ENCODE data around the gene CKAP4. TPM values are rescaled to one million over a fixed set of nuclear protein-coding genes. Genes with fewer than 3 reads are reported as not detected.

Gene CKAP4
- total and polyA plus RNA-seq, 2 of the 13 experiments (the other 11 are each of a cell fraction or from before 2014, with no cell fraction given) = 39.2 to 70.2 TPM

DNA sequence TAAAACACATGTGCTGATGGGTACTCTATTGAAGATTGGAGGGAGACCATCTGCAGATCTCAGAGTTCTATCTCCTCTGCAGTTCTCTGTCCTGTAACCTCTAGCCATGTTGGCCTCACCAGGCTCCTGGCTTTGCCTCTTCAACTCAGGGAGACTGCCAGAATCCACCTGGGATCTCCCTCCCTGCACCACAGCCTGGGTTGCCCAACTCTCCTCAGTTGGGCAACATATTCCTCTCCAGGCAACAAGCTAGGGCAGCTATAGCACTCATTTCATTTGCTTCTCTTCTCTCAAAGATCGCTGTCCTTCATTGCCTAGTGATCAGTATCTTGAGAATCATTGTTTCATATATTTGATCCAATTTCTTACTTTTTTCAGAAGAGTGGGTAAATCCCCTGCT lies 28.8 kb downstream of the CKAP4 start:
- no peak for FAIRE-seq
- H3K27me3 ChIP-seq (ENCODE audit: control insufficient read depth in 1 of 2, insufficient read depth in 2 of 2, low read length in 2 of 2) = peaks cover 0 to 3% of the 10 kb centered on the region in 2 experiments; a peak in 1 of 5 replicates
- no peaks in the 10 kb centered on the region for H3K4me1 ChIP-seq (ENCODE audit: insufficient read depth, low read length)
- no peak overlapping the region for H3K27ac ChIP-seq (ENCODE audit: extremely low read length, insufficient read depth, low read length)
- H3K9me3 ChIP-seq (ENCODE audit: low read length) = peaks cover 5% of the 10 kb centered on the region; the same call in 1 of the 2 replicates
- ChIA-PET POLR2A (no interaction called here), CTCF (ENCODE audit: low intra/inter-chr PET ratio, low total read pairs) (no interaction called here)
- no peaks in the 10 kb centered on the region for H3K79me2 ChIP-seq (ENCODE audit: insufficient read depth, low read length)
- WGBS (ENCODE audit: low lambda C conversion rate) = 48% methylated on average over 1 of the region's 1 CpG
- intact Hi-C loops (cut with micrococcal nuclease; ENCODE audit: unreplicated experiment) = no loop called here
- no TSS peak for BruUV-seq (replicated peaks)
- no peak overlapping the region for H3K4me2 ChIP-seq (ENCODE audit: low read depth, low read length)
- no peak overlapping the region for H2AFZ ChIP-seq (ENCODE audit: low read length)
- no peak overlapping the region for H3K4me3 ChIP-seq (replicated peaks in 1 of 3; ENCODE audit: insufficient read depth in 1 of 3, low read depth in 2 of 3, low read length in 3 of 3)
- no peak for ATAC-seq
- no peaks in the 10 kb centered on the region for H4K20me1 ChIP-seq (ENCODE audit: insufficient read depth, low read length)
- DNase-seq (ENCODE audit: low spot score) = no peak
- no peaks in the 10 kb centered on the region for H3K36me3 ChIP-seq (replicated peaks in 1 of 2; ENCODE audit: control insufficient read depth in 1 of 2, insufficient read depth in 2 of 2, low read length in 2 of 2)
- in situ Hi-C loops (cut with HindIII; ENCODE audit: extremely low pct_ligation_motif_present, low pct_unique_long_range_greater_than_20kb) = no loop called here
- TF ChIP-seq, protein P1, sequence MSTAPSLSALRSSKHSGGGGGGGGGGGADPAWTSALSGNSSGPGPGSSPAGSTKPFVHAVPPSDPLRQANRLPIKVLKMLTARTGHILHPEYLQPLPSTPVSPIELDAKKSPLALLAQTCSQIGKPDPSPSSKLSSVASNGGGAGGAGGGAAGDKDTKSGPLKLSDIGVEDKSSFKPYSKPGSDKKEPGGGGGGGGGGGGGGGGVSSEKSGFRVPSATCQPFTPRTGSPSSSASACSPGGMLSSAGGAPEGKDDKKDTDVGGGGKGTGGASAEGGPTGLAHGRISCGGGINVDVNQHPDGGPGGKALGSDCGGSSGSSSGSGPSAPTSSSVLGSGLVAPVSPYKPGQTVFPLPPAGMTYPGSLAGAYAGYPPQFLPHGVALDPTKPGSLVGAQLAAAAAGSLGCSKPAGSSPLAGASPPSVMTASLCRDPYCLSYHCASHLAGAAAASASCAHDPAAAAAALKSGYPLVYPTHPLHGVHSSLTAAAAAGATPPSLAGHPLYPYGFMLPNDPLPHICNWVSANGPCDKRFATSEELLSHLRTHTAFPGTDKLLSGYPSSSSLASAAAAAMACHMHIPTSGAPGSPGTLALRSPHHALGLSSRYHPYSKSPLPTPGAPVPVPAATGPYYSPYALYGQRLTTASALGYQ (CRISPR knock-in tag; IDR thresholded peaks at IDR 0.05) = no peak
- TF ChIP-seq CEBPB (IDR thresholded peaks at IDR 0.05; ENCODE audit: borderline replicate concordance, low read depth, low read length) = peak; percentile 67; the same call in 1 of the 2 replicates
- no peak overlapping the region for H3K9ac ChIP-seq (ENCODE audit: insufficient read depth, low read depth, low read length)

DNA sequence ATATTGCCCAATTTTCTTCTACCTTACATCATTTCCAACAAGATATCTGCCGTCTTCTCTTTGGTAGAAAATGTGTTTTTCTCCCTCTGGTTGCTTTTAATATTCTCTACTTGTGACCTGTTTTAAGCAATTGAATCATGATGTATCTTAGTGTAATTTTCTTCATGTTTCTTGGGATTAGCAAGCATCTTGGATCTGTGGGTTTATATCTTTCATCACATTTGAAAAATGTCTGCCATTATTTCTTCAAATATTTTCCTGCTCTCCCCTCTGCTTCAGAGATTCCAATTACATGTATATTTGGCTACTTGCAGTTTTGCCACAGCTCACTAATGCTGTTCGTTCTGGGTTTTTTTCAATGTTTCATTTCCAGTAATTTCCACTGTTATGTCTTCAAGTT lies 30.1 kb downstream of the CKAP4 start:
- 49% methylated on average over 2 of the region's 2 CpGs for WGBS (ENCODE audit: low lambda C conversion rate)
- POLR2A ChIA-PET = no interaction called here

More for the DNA sequence above, 30.1 kb downstream of the CKAP4 start:
- FAIRE-seq = no peak
- CTCF ChIA-PET (ENCODE audit: low intra/inter-chr PET ratio, low total read pairs) = no interaction called here
- H3K27ac ChIP-seq (ENCODE audit: extremely low read length, insufficient read depth, low read length) = no peak overlapping the region
- H3K9me3 ChIP-seq (ENCODE audit: low read length) = peaks cover 5% of the 10 kb centered on the region; the same call in 1 of the 2 replicates
- H3K4me2 ChIP-seq (ENCODE audit: low read depth, low read length) = no peak overlapping the region
- no peaks in the 10 kb centered on the region for H3K4me1 ChIP-seq (ENCODE audit: insufficient read depth, low read length)
- in situ Hi-C loops (cut with HindIII; ENCODE audit: extremely low pct_ligation_motif_present, low pct_unique_long_range_greater_than_20kb) = no loop called here
- H2AFZ ChIP-seq (ENCODE audit: low read length) = no peak overlapping the region
- no peaks in the 10 kb centered on the region for H3K79me2 ChIP-seq (ENCODE audit: insufficient read depth, low read length)
- no peak overlapping the region for H3K9ac ChIP-seq (ENCODE audit: insufficient read depth, low read depth, low read length)
- ATAC-seq = no peak
- TF ChIP-seq, protein P2, sequence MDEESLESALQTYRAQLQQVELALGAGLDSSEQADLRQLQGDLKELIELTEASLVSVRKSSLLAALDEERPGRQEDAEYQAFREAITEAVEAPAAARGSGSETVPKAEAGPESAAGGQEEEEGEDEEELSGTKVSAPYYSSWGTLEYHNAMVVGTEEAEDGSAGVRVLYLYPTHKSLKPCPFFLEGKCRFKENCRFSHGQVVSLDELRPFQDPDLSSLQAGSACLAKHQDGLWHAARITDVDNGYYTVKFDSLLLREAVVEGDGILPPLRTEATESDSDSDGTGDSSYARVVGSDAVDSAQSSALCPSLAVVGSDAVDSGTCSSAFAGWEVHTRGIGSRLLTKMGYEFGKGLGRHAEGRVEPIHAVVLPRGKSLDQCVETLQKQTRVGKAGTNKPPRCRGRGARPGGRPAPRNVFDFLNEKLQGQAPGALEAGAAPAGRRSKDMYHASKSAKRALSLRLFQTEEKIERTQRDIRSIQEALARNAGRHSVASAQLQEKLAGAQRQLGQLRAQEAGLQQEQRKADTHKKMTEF (CRISPR knock-in tag; IDR thresholded peaks at IDR 0.05) = no peak
- TF ChIP-seq U2AF1 (optimal IDR thresholded peaks at IDR 0.05; ENCODE audit: low read depth, low read length) (no peak), MXI1 (IDR thresholded peaks at IDR 0.05; ENCODE audit: borderline replicate concordance, low read depth, low read length) (no peak), TP53 (CRISPR knock-in tag; conservative IDR thresholded peaks at IDR 0.05) (no peak), NR2C2 (CRISPR knock-in tag; IDR thresholded peaks at IDR 0.05; ENCODE audit: borderline replicate concordance) (no peak), MEF2D (CRISPR knock-in tag; IDR thresholded peaks at IDR 0.05) (no peak), ZNF619 (CRISPR knock-in tag; IDR thresholded peaks at IDR 0.05) (no peak)
- BruUV-seq (replicated peaks) = no TSS peak
- no peaks in the 10 kb centered on the region for H4K20me1 ChIP-seq (ENCODE audit: insufficient read depth, low read length)
- H3K27me3 ChIP-seq (ENCODE audit: control insufficient read depth in 1 of 2, insufficient read depth in 2 of 2, low read length in 2 of 2) = peaks cover 0 to 3% of the 10 kb centered on the region in 2 experiments; a peak in 1 of 5 replicates
- no peak for DNase-seq (ENCODE audit: low spot score)
- H3K36me3 ChIP-seq (replicated peaks in 1 of 2; ENCODE audit: control insufficient read depth in 1 of 2, insufficient read depth in 2 of 2, low read length in 2 of 2) = no peaks in the 10 kb centered on the region
- intact Hi-C loops (cut with micrococcal nuclease; ENCODE audit: unreplicated experiment) = no loop called here
- no peak overlapping the region for H3K4me3 ChIP-seq (replicated peaks in 1 of 3; ENCODE audit: insufficient read depth in 1 of 3, low read depth in 2 of 3, low read length in 3 of 3)

Measured in HepG2 (cell line).